WTC11 (cell line): ENCODE measurements around the gene SYPL2. TPM values are rescaled to one million over a fixed set of nuclear protein-coding genes. Genes with fewer than 3 reads are reported as not detected.

ENCODE experiments used
- ATAC-seq: fragments of 200-7000 bp; cut with Tn5 transposase; 2 replicates; pipeline ENCODE4 v1.10.0; 2021; ENCODE audit warnings: mild to moderate bottlenecking, moderate library complexity
- CTCF ChIA-PET: fragments of 300-600 bp; sonication (Branson Sonifier 250); formaldehyde crosslinking; loops from one replicate; lab custom pipeline; 2021; ENCODE audit warnings: antibody characterized with exemption; lab: Charles Lee
- POLR2A ChIA-PET: fragments of 350-600 bp; sonication (Branson Sonifier 250); formaldehyde crosslinking; loops from one replicate; lab custom pipeline; 2021; ENCODE audit warnings: antibody characterized with exemption; lab: Charles Lee
- DNase-seq: peaks from one replicate; pipeline ENCODE4 v3.0.0; 2021; ENCODE audit warnings: low spot score
- H3K27ac Mint-ChIP-seq: 2 replicates; pipeline ENCODE4 v1.8.0; 2021; ENCODE audit warnings: mixed read lengths
- H3K27me3 Mint-ChIP-seq: 2 replicates; pipeline ENCODE4 v1.8.0; 2021; ENCODE audit warnings: low read depth, mild to moderate bottlenecking, moderate library complexity, mixed read lengths
- H3K36me3 Mint-ChIP-seq: 2 replicates; pipeline ENCODE4 v1.8.0; 2021; ENCODE audit warnings: mixed read lengths
- H3K4me1 Mint-ChIP-seq: 2 replicates; pipeline ENCODE4 v1.8.0; 2022; ENCODE audit warnings: mixed read lengths
- H3K4me3 Mint-ChIP-seq: 2 replicates; pipeline ENCODE4 v1.8.0; 2021; ENCODE audit warnings: mild to moderate bottlenecking, moderate library complexity, mixed read lengths
- H3K9me3 Mint-ChIP-seq: 2 replicates; pipeline ENCODE4 v1.8.0; 2021; ENCODE audit warnings: mixed read lengths
- CREM ChIP-seq: sonication (generic); formaldehyde crosslinking; IDR thresholded peaks from 2 replicates; pipeline ENCODE4 v1.8.1; 2022; ENCODE audit warnings: mild to moderate bottlenecking, missing genetic modification reagents, moderate library complexity
- EMX1 ChIP-seq: fragments of 250-450 bp; sonication (Bioruptor Pico); IDR thresholded peaks from 2 replicates; pipeline ENCODE4 v1.8.0; 2021; ENCODE audit warnings: mild to moderate bottlenecking
- FOXJ3 ChIP-seq: sonication (generic); formaldehyde crosslinking; IDR thresholded peaks from 2 replicates; pipeline ENCODE4 v1.9.0; 2021; ENCODE audit warnings: missing genetic modification reagents, mild to moderate bottlenecking, borderline replicate concordance
- GTF2I ChIP-seq: fragments of 250-450 bp; sonication (Bioruptor Pico); conservative IDR thresholded peaks from 2 replicates; pipeline ENCODE4 v1.4.0; 2021; ENCODE audit warnings: mild to moderate bottlenecking
- JAZF1 ChIP-seq: fragments of 250-450 bp; sonication (Bioruptor Pico); IDR thresholded peaks from 2 replicates; pipeline ENCODE4 v1.9.0; 2021; ENCODE audit warnings: moderate library complexity, mild to moderate bottlenecking, inconsistent platforms
- MYBL2 ChIP-seq: sonication (generic); formaldehyde crosslinking; IDR thresholded peaks from 2 replicates; pipeline ENCODE4 v1.8.1; 2023; ENCODE audit warnings: mild to moderate bottlenecking, moderate library complexity, missing genetic modification reagents
- NR1H2 ChIP-seq: sonication (generic); formaldehyde crosslinking; IDR thresholded peaks from 2 replicates; pipeline ENCODE4 v1.9.0; 2021; ENCODE audit warnings: mild to moderate bottlenecking, moderate library complexity, missing genetic modification reagents
- NR3C1 ChIP-seq: sonication (generic); formaldehyde crosslinking; conservative IDR thresholded peaks from 2 replicates; pipeline ENCODE4 v1.8.1; 2023; ENCODE audit warnings: low read depth, mild to moderate bottlenecking, missing genetic modification reagents
- TEAD1 ChIP-seq: sonication (generic); formaldehyde crosslinking; IDR thresholded peaks from 2 replicates; pipeline ENCODE4 v1.8.0; 2022; ENCODE audit warnings: mild to moderate bottlenecking, missing genetic modification reagents
- ZNF121 ChIP-seq: sonication (generic); formaldehyde crosslinking; IDR thresholded peaks from 2 replicates; pipeline ENCODE4 v1.8.0; 2023; ENCODE audit warnings: missing genetic modification reagents
- ZNF263 ChIP-seq: sonication (generic); formaldehyde crosslinking; IDR thresholded peaks from 2 replicates; pipeline ENCODE4 v1.8.1; 2022; ENCODE audit warnings: low read depth, mild to moderate bottlenecking, moderate library complexity, missing genetic modification reagents
- ZNF317 ChIP-seq: sonication (generic); formaldehyde crosslinking; IDR thresholded peaks from 2 replicates; pipeline ENCODE4 v1.8.1; 2023; ENCODE audit warnings: low read depth, mild to moderate bottlenecking, moderate library complexity, missing genetic modification reagents, borderline replicate concordance
- ZNF396 ChIP-seq: fragments of 250-450 bp; sonication (Bioruptor Pico); IDR thresholded peaks from 2 replicates; pipeline ENCODE4 v1.8.0; 2021; ENCODE audit warnings: mild to moderate bottlenecking, moderate library complexity, borderline replicate concordance
- ZNF423 ChIP-seq: fragments of 250-450 bp; sonication (Bioruptor Pico); IDR thresholded peaks from 2 replicates; pipeline ENCODE4 v2.1.2; 2022; ENCODE audit warnings: mild to moderate bottlenecking, moderate library complexity
- total RNA-seq: library from RNA; stranded (reverse); gene quantifications from 3 replicates; pipeline ENCODE4 v1.2.3, GENCODE V29; 2021
- TF ChIP-seq, protein P1 (sequence below): fragments of 200-600 bp; IDR thresholded peaks from 2 replicates; pipeline ENCODE4 v1.8.0; 2022; ENCODE audit warnings: antibody characterized with exemption
- TF ChIP-seq, protein P2 (sequence below): sonication (generic); formaldehyde crosslinking; IDR thresholded peaks from 2 replicates; pipeline ENCODE4 v1.8.0; 2022; ENCODE audit warnings: mild to moderate bottlenecking, missing genetic modification reagents
- TF ChIP-seq, protein P3 (sequence below): sonication (generic); formaldehyde crosslinking; IDR thresholded peaks from 2 replicates; pipeline ENCODE4 v1.8.1; 2023; ENCODE audit warnings: mild to moderate bottlenecking, moderate library complexity, missing genetic modification reagents
- TF ChIP-seq, protein P4 (sequence below): sonication (generic); formaldehyde crosslinking; IDR thresholded peaks from 2 replicates; pipeline ENCODE4 v1.8.1; 2022; ENCODE audit warnings: low read depth, missing genetic modification reagents, borderline replicate concordance
- TF ChIP-seq, protein P5 (sequence below): sonication (generic); formaldehyde crosslinking; IDR thresholded peaks from 2 replicates; pipeline ENCODE4 v1.8.0; 2022; ENCODE audit warnings: missing genetic modification reagents
- TF ChIP-seq, protein P6 (sequence below): sonication (generic); formaldehyde crosslinking; IDR thresholded peaks from 2 replicates; pipeline ENCODE4 v1.8.1; 2023; ENCODE audit warnings: mild to moderate bottlenecking, missing genetic modification reagents
- TF ChIP-seq, protein P7 (sequence below): sonication (generic); formaldehyde crosslinking; IDR thresholded peaks from 2 replicates; pipeline ENCODE4 v1.8.1; 2023; ENCODE audit warnings: mild to moderate bottlenecking, missing genetic modification reagents, borderline replicate concordance

Gene SYPL2
- total RNA-seq, 1 experiment from 2014 or later: 3.7 TPM

DNA sequence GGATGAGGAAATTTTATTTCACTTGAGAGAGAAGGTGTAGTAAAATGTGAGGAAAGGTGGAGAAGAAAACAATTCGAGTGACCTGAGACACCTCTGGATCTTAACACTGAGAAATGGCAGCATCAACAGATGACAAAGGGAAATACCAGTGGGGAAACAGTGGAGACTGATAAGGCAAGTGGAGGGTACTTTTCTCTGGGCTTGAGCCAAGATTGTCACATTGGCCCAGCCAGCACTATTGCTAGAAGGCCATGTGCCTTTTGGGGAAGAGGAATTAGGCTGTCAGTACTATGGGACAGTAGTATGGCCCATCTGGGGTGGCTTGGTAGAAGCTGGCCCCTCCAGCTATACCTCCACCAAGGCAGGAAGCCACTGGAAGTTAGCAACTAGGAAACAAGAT lies 8.4 kb downstream of the SYPL2 start (continued):
- TF ChIP-seq GTF2I (CRISPR knock-in tag) (no peak), ZNF423 (CRISPR knock-in tag) (no peak)
- TF ChIP-seq, protein P1, sequence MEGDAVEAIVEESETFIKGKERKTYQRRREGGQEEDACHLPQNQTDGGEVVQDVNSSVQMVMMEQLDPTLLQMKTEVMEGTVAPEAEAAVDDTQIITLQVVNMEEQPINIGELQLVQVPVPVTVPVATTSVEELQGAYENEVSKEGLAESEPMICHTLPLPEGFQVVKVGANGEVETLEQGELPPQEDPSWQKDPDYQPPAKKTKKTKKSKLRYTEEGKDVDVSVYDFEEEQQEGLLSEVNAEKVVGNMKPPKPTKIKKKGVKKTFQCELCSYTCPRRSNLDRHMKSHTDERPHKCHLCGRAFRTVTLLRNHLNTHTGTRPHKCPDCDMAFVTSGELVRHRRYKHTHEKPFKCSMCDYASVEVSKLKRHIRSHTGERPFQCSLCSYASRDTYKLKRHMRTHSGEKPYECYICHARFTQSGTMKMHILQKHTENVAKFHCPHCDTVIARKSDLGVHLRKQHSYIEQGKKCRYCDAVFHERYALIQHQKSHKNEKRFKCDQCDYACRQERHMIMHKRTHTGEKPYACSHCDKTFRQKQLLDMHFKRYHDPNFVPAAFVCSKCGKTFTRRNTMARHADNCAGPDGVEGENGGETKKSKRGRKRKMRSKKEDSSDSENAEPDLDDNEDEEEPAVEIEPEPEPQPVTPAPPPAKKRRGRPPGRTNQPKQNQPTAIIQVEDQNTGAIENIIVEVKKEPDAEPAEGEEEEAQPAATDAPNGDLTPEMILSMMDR: no peak
- TF ChIP-seq, protein P2, sequence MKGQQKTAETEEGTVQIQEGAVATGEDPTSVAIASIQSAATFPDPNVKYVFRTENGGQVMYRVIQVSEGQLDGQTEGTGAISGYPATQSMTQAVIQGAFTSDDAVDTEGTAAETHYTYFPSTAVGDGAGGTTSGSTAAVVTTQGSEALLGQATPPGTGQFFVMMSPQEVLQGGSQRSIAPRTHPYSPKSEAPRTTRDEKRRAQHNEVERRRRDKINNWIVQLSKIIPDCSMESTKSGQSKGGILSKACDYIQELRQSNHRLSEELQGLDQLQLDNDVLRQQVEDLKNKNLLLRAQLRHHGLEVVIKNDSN (CRISPR knock-in tag): no peak
- TF ChIP-seq, all 79 proteins: peak for 0

DNA sequence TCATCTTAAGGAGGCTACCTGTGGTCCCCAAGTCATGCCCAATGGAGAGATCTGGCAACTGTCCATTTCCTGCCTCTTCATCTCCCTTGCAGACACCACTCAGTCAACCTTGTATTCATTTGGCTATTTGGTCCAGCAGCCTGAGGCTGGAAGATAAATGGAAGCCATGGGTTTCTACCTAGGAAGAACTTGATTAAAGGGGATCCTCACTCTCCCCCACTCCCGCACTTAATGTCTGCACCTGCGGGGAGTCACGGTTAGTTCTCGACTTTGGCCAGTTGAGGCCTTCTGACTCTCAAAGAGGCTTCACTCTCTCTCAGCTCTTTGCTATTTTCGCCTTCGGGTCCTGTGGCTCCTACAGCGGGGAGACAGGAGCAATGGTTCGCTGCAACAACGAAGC lies 8.9 kb downstream of the SYPL2 start:
- POLR2A ChIA-PET: no interaction called here
- no peaks in the 10 kb centered on the region; the same call in 1 of the 2 replicates for H3K4me1 Mint-ChIP-seq
- TF ChIP-seq ZNF263 (CRISPR knock-in tag) (no peak), EMX1 (CRISPR knock-in tag) (no peak), CREM (CRISPR knock-in tag) (no peak), ZNF317 (CRISPR knock-in tag) (no peak), ZNF121 (CRISPR knock-in tag) (no peak), MYBL2 (CRISPR knock-in tag) (no peak), NR3C1 (no peak), TEAD1 (CRISPR knock-in tag) (no peak), FOXJ3 (no peak), ZNF423 (CRISPR knock-in tag) (no peak), ZNF396 (CRISPR knock-in tag) (no peak), NR1H2 (no peak), JAZF1 (CRISPR knock-in tag) (no peak)
- TF ChIP-seq, protein P3, sequence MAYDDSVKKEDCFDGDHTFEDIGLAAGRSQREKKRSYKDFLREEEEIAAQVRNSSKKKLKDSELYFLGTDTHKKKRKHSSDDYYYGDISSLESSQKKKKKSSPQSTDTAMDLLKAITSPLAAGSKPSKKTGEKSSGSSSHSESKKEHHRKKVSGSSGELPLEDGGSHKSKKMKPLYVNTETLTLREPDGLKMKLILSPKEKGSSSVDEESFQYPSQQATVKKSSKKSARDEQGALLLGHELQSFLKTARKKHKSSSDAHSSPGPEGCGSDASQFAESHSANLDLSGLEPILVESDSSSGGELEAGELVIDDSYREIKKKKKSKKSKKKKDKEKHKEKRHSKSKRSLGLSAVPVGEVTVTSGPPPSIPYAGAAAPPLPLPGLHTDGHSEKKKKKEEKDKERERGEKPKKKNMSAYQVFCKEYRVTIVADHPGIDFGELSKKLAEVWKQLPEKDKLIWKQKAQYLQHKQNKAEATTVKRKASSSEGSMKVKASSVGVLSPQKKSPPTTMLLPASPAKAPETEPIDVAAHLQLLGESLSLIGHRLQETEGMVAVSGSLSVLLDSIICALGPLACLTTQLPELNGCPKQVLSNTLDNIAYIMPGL (CRISPR knock-in tag): no peak
- TF ChIP-seq, protein P4, sequence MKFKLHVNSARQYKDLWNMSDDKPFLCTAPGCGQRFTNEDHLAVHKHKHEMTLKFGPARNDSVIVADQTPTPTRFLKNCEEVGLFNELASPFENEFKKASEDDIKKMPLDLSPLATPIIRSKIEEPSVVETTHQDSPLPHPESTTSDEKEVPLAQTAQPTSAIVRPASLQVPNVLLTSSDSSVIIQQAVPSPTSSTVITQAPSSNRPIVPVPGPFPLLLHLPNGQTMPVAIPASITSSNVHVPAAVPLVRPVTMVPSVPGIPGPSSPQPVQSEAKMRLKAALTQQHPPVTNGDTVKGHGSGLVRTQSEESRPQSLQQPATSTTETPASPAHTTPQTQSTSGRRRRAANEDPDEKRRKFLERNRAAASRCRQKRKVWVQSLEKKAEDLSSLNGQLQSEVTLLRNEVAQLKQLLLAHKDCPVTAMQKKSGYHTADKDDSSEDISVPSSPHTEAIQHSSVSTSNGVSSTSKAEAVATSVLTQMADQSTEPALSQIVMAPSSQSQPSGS (CRISPR knock-in tag): no peak
- TF ChIP-seq, protein P5, sequence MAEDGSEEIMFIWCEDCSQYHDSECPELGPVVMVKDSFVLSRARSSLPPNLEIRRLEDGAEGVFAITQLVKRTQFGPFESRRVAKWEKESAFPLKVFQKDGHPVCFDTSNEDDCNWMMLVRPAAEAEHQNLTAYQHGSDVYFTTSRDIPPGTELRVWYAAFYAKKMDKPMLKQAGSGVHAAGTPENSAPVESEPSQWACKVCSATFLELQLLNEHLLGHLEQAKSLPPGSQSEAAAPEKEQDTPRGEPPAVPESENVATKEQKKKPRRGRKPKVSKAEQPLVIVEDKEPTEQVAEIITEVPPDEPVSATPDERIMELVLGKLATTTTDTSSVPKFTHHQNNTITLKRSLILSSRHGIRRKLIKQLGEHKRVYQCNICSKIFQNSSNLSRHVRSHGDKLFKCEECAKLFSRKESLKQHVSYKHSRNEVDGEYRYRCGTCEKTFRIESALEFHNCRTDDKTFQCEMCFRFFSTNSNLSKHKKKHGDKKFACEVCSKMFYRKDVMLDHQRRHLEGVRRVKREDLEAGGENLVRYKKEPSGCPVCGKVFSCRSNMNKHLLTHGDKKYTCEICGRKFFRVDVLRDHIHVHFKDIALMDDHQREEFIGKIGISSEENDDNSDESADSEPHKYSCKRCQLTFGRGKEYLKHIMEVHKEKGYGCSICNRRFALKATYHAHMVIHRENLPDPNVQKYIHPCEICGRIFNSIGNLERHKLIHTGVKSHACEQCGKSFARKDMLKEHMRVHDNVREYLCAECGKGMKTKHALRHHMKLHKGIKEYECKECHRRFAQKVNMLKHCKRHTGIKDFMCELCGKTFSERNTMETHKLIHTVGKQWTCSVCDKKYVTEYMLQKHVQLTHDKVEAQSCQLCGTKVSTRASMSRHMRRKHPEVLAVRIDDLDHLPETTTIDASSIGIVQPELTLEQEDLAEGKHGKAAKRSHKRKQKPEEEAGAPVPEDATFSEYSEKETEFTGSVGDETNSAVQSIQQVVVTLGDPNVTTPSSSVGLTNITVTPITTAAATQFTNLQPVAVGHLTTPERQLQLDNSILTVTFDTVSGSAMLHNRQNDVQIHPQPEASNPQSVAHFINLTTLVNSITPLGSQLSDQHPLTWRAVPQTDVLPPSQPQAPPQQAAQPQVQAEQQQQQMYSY: no peak
- TF ChIP-seq, protein P6, sequence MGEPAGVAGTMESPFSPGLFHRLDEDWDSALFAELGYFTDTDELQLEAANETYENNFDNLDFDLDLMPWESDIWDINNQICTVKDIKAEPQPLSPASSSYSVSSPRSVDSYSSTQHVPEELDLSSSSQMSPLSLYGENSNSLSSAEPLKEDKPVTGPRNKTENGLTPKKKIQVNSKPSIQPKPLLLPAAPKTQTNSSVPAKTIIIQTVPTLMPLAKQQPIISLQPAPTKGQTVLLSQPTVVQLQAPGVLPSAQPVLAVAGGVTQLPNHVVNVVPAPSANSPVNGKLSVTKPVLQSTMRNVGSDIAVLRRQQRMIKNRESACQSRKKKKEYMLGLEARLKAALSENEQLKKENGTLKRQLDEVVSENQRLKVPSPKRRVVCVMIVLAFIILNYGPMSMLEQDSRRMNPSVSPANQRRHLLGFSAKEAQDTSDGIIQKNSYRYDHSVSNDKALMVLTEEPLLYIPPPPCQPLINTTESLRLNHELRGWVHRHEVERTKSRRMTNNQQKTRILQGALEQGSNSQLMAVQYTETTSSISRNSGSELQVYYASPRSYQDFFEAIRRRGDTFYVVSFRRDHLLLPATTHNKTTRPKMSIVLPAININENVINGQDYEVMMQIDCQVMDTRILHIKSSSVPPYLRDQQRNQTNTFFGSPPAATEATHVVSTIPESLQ (CRISPR knock-in tag): no peak
- TF ChIP-seq, protein P7, sequence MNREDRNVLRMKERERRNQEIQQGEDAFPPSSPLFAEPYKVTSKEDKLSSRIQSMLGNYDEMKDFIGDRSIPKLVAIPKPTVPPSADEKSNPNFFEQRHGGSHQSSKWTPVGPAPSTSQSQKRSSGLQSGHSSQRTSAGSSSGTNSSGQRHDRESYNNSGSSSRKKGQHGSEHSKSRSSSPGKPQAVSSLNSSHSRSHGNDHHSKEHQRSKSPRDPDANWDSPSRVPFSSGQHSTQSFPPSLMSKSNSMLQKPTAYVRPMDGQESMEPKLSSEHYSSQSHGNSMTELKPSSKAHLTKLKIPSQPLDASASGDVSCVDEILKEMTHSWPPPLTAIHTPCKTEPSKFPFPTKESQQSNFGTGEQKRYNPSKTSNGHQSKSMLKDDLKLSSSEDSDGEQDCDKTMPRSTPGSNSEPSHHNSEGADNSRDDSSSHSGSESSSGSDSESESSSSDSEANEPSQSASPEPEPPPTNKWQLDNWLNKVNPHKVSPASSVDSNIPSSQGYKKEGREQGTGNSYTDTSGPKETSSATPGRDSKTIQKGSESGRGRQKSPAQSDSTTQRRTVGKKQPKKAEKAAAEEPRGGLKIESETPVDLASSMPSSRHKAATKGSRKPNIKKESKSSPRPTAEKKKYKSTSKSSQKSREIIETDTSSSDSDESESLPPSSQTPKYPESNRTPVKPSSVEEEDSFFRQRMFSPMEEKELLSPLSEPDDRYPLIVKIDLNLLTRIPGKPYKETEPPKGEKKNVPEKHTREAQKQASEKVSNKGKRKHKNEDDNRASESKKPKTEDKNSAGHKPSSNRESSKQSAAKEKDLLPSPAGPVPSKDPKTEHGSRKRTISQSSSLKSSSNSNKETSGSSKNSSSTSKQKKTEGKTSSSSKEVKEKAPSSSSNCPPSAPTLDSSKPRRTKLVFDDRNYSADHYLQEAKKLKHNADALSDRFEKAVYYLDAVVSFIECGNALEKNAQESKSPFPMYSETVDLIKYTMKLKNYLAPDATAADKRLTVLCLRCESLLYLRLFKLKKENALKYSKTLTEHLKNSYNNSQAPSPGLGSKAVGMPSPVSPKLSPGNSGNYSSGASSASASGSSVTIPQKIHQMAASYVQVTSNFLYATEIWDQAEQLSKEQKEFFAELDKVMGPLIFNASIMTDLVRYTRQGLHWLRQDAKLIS (CRISPR knock-in tag): no peak
- no peaks in the 10 kb centered on the region for H3K9me3 Mint-ChIP-seq
- no peak overlapping the region for H3K27ac Mint-ChIP-seq
- no peaks in the 10 kb centered on the region for H3K36me3 Mint-ChIP-seq
- DNase-seq: no peak
- peaks cover 16% of the 10 kb centered on the region for H3K27me3 Mint-ChIP-seq
- CTCF ChIA-PET: no interaction called here
- ATAC-seq: no peak
- H3K4me3 Mint-ChIP-seq: no peak overlapping the region
